GM12878 (cell line): ENCODE measurements around the gene FLT1. TPM values are rescaled to one million over a fixed set of nuclear protein-coding genes. Genes with fewer than 3 reads are reported as not detected.

ENCODE experiments used
- ATAC-seq: fragments of 200-7000 bp; cut with Tn5 transposase; 3 replicates; pipeline ENCODE4 v1.9.1; 2020; ENCODE audit warnings: mild to moderate bottlenecking, moderate library complexity
- BruUV-seq: library from RNA; stranded (reverse); fragments of 400-500 nt; replicated peaks from 2 replicates; lab custom pipeline; 2021; lab: Mats Ljungman, UMichigan
- CTCF ChIA-PET: fragments of 300-600 bp; sonication (Branson Sonifier 250); formaldehyde crosslinking; extraction: SDS; loops from one replicate; lab custom pipeline; 2021; ENCODE audit warnings: inconsistent platforms; lab: Yijun Ruan, JAX
- POLR2A ChIA-PET: fragments of 350-600 bp; formaldehyde crosslinking; extraction: SDS; loops from one replicate; lab custom pipeline; 2021; ENCODE audit warnings: inconsistent platforms; lab: Charles Lee
- RAD21 ChIA-PET: fragments of 300-600 bp; sonication (Branson Sonifier 250); formaldehyde crosslinking; loops from one replicate; lab custom pipeline; 2023; ENCODE audit warnings: antibody characterized with exemption; ENCODE audit not compliant: unreplicated experiment; lab: Charles Lee
- SMC1A ChIA-PET: fragments of 300-600 bp; sonication (Branson Sonifier 250); formaldehyde crosslinking; loops from one replicate; lab custom pipeline; 2023; ENCODE audit not compliant: unreplicated experiment, uncharacterized antibody; lab: Charles Lee
- DNase-seq: peaks from one replicate; pipeline ENCODE4 v3.0.0-alpha.2; 2011; ENCODE audit warnings: low read depth, low spot score
- FAIRE-seq: peaks from 3 replicates; lab custom pipeline; 2011; peaks lifted over from hg19 to GRCh38; lab: Jason Lieb, UNC
- H2AFZ ChIP-seq: 2 replicates; pipeline ENCODE4 v1.6.0; 2011; ENCODE audit warnings: low read depth, low read length, control low read depth; ENCODE audit not compliant: control insufficient read depth
- H3K27ac ChIP-seq: 2 replicates; pipeline ENCODE4 v1.5.1; 2011; ENCODE audit warnings: control low read depth; ENCODE audit not compliant: control insufficient read depth, insufficient read depth
- H3K27me3 ChIP-seq, 2 experiments: replicated peaks in 1 of 2; 2 replicates each; pipeline versions ENCODE4 v1.6.0 to v1.6.1; 2011; ENCODE audit warnings: low read length in 1 of 2; ENCODE audit not compliant: control insufficient read depth in 2 of 2, insufficient read depth in 2 of 2
- H3K36me3 ChIP-seq, 2 experiments: 2 replicates each; pipeline ENCODE4 v1.5.1; 2011; ENCODE audit warnings: low read length in 1 of 2; ENCODE audit not compliant: control insufficient read depth in 2 of 2, insufficient read depth in 2 of 2
- H3K4me1 ChIP-seq: 2 replicates; pipeline ENCODE4 v1.6.1; 2011; ENCODE audit warnings: mild to moderate bottlenecking, low read length, moderate library complexity, mixed read lengths; ENCODE audit not compliant: control insufficient read depth, insufficient read depth
- H3K4me2 ChIP-seq: 2 replicates; pipeline ENCODE4 v1.6.0; 2011; ENCODE audit warnings: control low read depth; ENCODE audit not compliant: control insufficient read depth, insufficient read depth
- H3K4me3 ChIP-seq: fragments of 200-600 bp; sonication (generic); 2 replicates; pipeline ENCODE4 v1.5.1; 2016
- H3K79me2 ChIP-seq: 2 replicates; pipeline ENCODE4 v1.6.0; 2011; ENCODE audit warnings: low read length; ENCODE audit not compliant: control insufficient read depth, insufficient read depth
- H3K9ac ChIP-seq: 2 replicates; pipeline ENCODE4 v1.8.0; 2011; ENCODE audit warnings: low read length, control low read depth, mixed read lengths; ENCODE audit not compliant: control insufficient read depth, insufficient read depth
- H3K9me3 ChIP-seq: replicated peaks from 3 replicates; pipeline ENCODE4 v1.5.1; 2011; ENCODE audit warnings: mild to moderate bottlenecking, low read length; ENCODE audit not compliant: control insufficient read depth, insufficient read depth
- H4K20me1 ChIP-seq: 2 replicates; pipeline ENCODE4 v1.6.0; 2011; ENCODE audit not compliant: control insufficient read depth, insufficient read depth
- BMI1 ChIP-seq: fragments of 450-650 bp; IDR thresholded peaks from 2 replicates; pipeline ENCODE4 v1.6.1; 2016; ENCODE audit warnings: mild to moderate bottlenecking, moderate library complexity, borderline replicate concordance
- DPF2 ChIP-seq: fragments of 450-650 bp; IDR thresholded peaks from 2 replicates; pipeline ENCODE4 v1.6.1; 2017; ENCODE audit warnings: mild to moderate bottlenecking
- HDAC2 ChIP-seq: fragments of 200-600 bp; sonication (generic); IDR thresholded peaks from 2 replicates; pipeline ENCODE4 v1.6.1; 2017
- JUND ChIP-seq: IDR thresholded peaks from 2 replicates; pipeline ENCODE4 v1.6.1; 2012; ENCODE audit warnings: low read depth, mild to moderate bottlenecking, low read length, improper control_type of control experiment, moderate library complexity
- NFIC ChIP-seq: IDR thresholded peaks from 2 replicates; pipeline ENCODE4 v1.6.1; 2012; ENCODE audit warnings: low read depth, mild to moderate bottlenecking, inconsistent platforms, low read length, moderate library complexity
- NRF1 ChIP-seq: conservative IDR thresholded peaks from 2 replicates; pipeline ENCODE4 v1.6.1; 2011; ENCODE audit warnings: mild to moderate bottlenecking, low read depth, low read length, improper control_type of control experiment
- PML ChIP-seq: IDR thresholded peaks from 2 replicates; pipeline ENCODE4 v1.6.1; 2012; ENCODE audit warnings: low read length, inconsistent platforms
- RAD21 ChIP-seq: IDR thresholded peaks from 2 replicates; pipeline ENCODE4 v1.6.1; 2011; ENCODE audit warnings: mild to moderate bottlenecking, low read depth, low read length, moderate library complexity; ENCODE audit not compliant: insufficient read depth
- RAD51 ChIP-seq: fragments of 450-650 bp; IDR thresholded peaks from 2 replicates; pipeline ENCODE4 v1.6.1; 2016; ENCODE audit warnings: moderate library complexity, mild to moderate bottlenecking, inconsistent platforms
- SMAD5 ChIP-seq: IDR thresholded peaks from 2 replicates; pipeline ENCODE4 v1.6.1; 2016; ENCODE audit warnings: antibody characterized with exemption, low read depth
- SMARCA5 ChIP-seq: fragments of 450-650 bp; IDR thresholded peaks from 2 replicates; pipeline ENCODE4 v1.6.1; 2017; ENCODE audit warnings: mild to moderate bottlenecking
- SRF ChIP-seq, 2 experiments: IDR thresholded peaks; 2 replicates each; pipeline ENCODE4 v1.6.1; 2011; ENCODE audit warnings: low read depth in 2 of 2, low read length in 2 of 2, mild to moderate bottlenecking in 1 of 2, moderate library complexity in 1 of 2
- STAT3 ChIP-seq: IDR thresholded peaks from 2 replicates; pipeline ENCODE4 v1.6.1; 2011; ENCODE audit warnings: low read depth, low read length, improper control_type of control experiment
- ZNF207 ChIP-seq: fragments of 450-650 bp; IDR thresholded peaks from 2 replicates; pipeline ENCODE4 v1.6.1; 2014; ENCODE audit warnings: antibody characterized with exemption, mild to moderate bottlenecking, borderline replicate concordance
- ZNF622 ChIP-seq: fragments of 450-650 bp; IDR thresholded peaks from 2 replicates; pipeline ENCODE4 v1.6.1; 2017; ENCODE audit warnings: mild to moderate bottlenecking, inconsistent platforms
- WGBS: methylation state at CpG from one replicate; pipeline ENCODE4 v1.1.6; 2016; ENCODE audit warnings: low lambda C conversion rate; ENCODE audit not compliant: insufficient replicate concordance, insufficient coverage; ENCODE audit errors: missing lambda C conversion rate; 5-methylcytosine and 5-hydroxymethylcytosine counted together
- in situ Hi-C: fragments of 300-500 bp; cut with MboI; formaldehyde crosslinking; loops from 9 replicates; pipeline ENCODE4 v1.14.3; 2018; ENCODE audit warnings: mixed read lengths
- intact Hi-C: fragments of 100-400 bp; cut with micrococcal nuclease; formaldehyde crosslinking; loops from one replicate; pipeline ENCODE4 v1.14.2; 2022; ENCODE audit not compliant: unreplicated experiment
- polyA plus RNA-seq, 11 experiments: library from polyadenylated mRNA; depleted of rRNA in 4 of 11; unstranded in 6 of 11; stranded (reverse) in 5 of 11; fragments of >200 nt; fragmentation: Nextera tagmentation in 4 of 11; fragmentation: Illumina TruSeq in 1 of 11; extraction: Ambion mirVana in 4 of 11; extraction: Trizol in 1 of 11; gene quantifications; 1 replicate in 1 of 11; 2 replicates in 10 of 11; pipeline versions ENCODE4 v1.2.1 to v1.2.3, GENCODE V29; 2011 to 2016; ENCODE audit warnings: inconsistent platforms in 2 of 11, missing spikeins in 2 of 11, low read depth in 1 of 11
- total RNA-seq, 4 experiments: library from RNA; depleted of rRNA in 3 of 4; stranded (reverse); fragments of >200 nt in 3 of 4; fragmentation: Illumina TruSeq in 1 of 4; extraction: Trizol in 1 of 4; gene quantifications; 2 replicates each; pipeline versions ENCODE4 v1.2.1 to v1.2.3, GENCODE V29; 2013 to 2021

The FLT1 gene
- total and polyA plus RNA-seq, 10 of the 15 experiments (the other 5 are each of a cell fraction or from before 2014, with no cell fraction given), result 0.55 to 5.6 (median 0.84) TPM

DNA sequence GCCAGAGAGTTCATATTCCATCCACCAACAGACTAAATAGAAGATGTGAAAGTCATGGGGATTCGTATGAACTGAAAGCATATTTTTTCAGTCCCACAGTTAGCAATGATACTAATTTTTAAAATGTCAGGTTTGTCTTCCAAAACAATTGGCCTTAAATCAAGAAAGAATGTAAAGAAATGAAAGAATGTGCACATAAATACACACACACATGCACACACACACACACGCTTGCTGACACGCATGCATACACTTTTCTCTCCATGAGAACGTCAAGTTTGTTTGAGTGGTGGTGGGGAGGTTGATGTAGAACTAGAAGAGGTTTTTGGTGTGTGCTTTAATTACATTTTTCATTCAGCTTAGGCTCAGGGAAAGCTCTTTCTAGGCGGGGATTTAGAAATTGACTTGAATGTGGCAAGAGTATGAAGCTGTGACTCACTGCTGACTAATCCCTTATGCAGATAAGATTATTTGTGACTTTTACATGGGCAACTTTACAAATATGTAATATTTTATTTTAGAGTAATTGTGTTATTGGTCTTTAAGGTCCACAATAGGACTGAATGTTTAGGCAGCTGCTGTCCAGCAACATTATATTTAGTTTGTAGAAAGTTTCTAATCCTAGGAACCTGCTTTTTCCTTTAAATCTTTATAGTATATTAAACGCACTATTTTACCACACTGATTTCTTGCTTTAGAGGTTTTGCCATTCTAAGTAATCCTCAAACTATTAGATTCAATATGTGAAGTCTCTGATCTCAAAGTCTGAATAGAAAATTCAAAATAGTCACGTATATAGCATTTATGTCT lies 18.8 kb downstream of the FLT1 start:
- no peak overlapping the region for H3K9ac ChIP-seq
- POLR2A ChIA-PET, result no interaction called here
- H3K9me3 ChIP-seq, result no peaks in the 10 kb centered on the region
- no peaks in the 10 kb centered on the region for H3K4me1 ChIP-seq
- no peaks in the 10 kb centered on the region for H3K36me3 ChIP-seq
- 42% methylated on average over 7 of the region's 7 CpGs for whole genome bisulfite sequencing
- in situ Hi-C loops, result no loop called here
- no peaks in the 10 kb centered on the region for H4K20me1 ChIP-seq
- no TSS peak for BruUV-seq
- H3K27ac ChIP-seq, result no peak overlapping the region
- no peak overlapping the region for H3K4me3 ChIP-seq
- DNase-seq (no peak), FAIRE-seq (no peak), ATAC-seq (no peak)
- no peak for TF ChIP-seq SMARCA5
- no peak overlapping the region for H3K4me2 ChIP-seq
- intact Hi-C loops, result loop anchor here (10.0 kb wide), 1 partner anchor 151 kb away; no protein-coding TSS in a partner anchor
- CTCF ChIA-PET, result no interaction called here
- H2AFZ ChIP-seq, result no peak overlapping the region
- no peaks in the 10 kb centered on the region; a peak in 1 of 4 replicates for H3K27me3 ChIP-seq
- RAD21 ChIA-PET, result no interaction called here
- H3K79me2 ChIP-seq, result no peaks in the 10 kb centered on the region
- SMC1A ChIA-PET, result interaction anchor here (1.0 to 1.7 kb wide), 7 partner anchors 11 to 58 kb away, joined by 3 to 6 read pairs (median 3); no protein-coding TSS in a partner anchor

DNA sequence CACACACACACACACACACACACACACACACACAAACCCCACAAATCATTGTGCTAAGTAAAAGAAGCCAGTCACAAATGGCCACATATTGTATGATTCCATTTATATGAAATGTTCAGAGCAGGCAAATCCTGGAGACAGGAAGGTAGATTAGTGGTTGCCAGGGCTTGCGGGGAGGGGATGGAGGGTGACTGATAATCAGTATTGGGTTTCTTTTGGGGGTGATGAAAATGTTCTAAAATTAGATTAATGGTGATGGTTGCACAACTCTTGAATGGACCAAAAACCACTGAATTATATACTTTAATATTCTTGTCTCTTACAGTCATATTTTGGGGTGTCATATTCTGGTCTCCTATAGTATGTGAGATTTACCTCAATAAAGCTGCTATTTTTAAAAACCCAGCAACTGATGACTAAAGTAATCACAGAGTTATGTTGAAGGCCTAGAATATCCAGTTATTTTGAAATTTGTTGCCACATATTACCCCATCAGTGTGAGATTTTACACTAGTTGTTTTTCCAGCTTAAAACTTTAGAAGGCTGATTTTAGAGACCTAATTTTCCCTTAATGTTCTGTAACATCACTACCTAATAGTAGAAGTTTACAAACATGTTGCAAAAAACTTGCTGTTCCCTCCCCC lies 20.3 kb downstream of the FLT1 start:
- H3K4me1 ChIP-seq, result no peaks in the 10 kb centered on the region
- FAIRE-seq (no peak), ATAC-seq (no peak), DNase-seq (no peak)
- RAD21 ChIA-PET, result interaction anchor here (1.0 kb wide), 1 partner anchor 15 kb away, joined by 3 read pairs; no protein-coding TSS in a partner anchor
- SMC1A ChIA-PET, result interaction anchor here (1.5 to 1.8 kb wide), 2 partner anchors 13 to 18 kb away, joined by 4 to 5 read pairs; no protein-coding TSS in a partner anchor
- WGBS, result 55% methylated on average over 1 of the region's 1 CpG
- intact Hi-C loops, result loop anchor here (10.0 kb wide), 1 partner anchor 150 kb away; no protein-coding TSS in a partner anchor
- H3K4me3 ChIP-seq, result no peak overlapping the region
- CTCF ChIA-PET, result no interaction called here
- H3K27ac ChIP-seq, result no peak overlapping the region
- no peaks in the 10 kb centered on the region for H4K20me1 ChIP-seq
- H3K79me2 ChIP-seq, result no peaks in the 10 kb centered on the region
- H3K9ac ChIP-seq, result no peak overlapping the region
- H3K36me3 ChIP-seq, result no peaks in the 10 kb centered on the region
- BruUV-seq, result no TSS peak
- H3K9me3 ChIP-seq, result no peaks in the 10 kb centered on the region
- H2AFZ ChIP-seq, result no peak overlapping the region
- in situ Hi-C loops, result no loop called here
- POLR2A ChIA-PET, result interaction anchor here (0.8 kb wide), 1 partner anchor 11 kb away, joined by 3 read pairs; no protein-coding TSS in a partner anchor
- no peak overlapping the region for H3K4me2 ChIP-seq
- no peaks in the 10 kb centered on the region; a peak in 1 of 4 replicates for H3K27me3 ChIP-seq
- TF ChIP-seq NFIC (no peak), SMAD5 (no peak), NRF1 (no peak), ZNF207 (no peak), HDAC2 (no peak), STAT3 (no peak), SRF (IDR thresholded peaks at IDR 0.05; ENCODE audit: low read depth in 2 of 2, low read length in 2 of 2) (no peak), JUND (no peak), RAD21 (no peak), DPF2 (no peak), ZNF622 (no peak), RAD51 (no peak), PML (no peak), BMI1 (no peak)
